Fibroblast of villous mesenchyme (primary cell): ENCODE results near the gene SOD3. TPM values are rescaled to one million over a fixed set of nuclear protein-coding genes. Genes with fewer than 3 reads are reported as not detected.
A peak's percentile ranks its signal among the peaks of the same experiment; 100 is the strongest.

Experiments used
- DNase-seq: peaks from one replicate; pipeline ENCODE4 v3.0.0-alpha.2; 2010; ENCODE audit warnings: low read depth
- H3K4me3 ChIP-seq: 2 replicates; pipeline ENCODE4 v1.5.1; 2011; ENCODE audit warnings: low read depth, mild to moderate bottlenecking, low read length
- total RNA-seq: library from RNA; depleted of rRNA; stranded (reverse); fragments of >200 nt; gene quantifications from 2 replicates; pipeline ENCODE4 v1.2.3, GENCODE V29; 2012
- TF ChIP-seq, protein P1 (sequence below): IDR thresholded peaks from 2 replicates; pipeline ENCODE4 v1.5.1; 2012; ENCODE audit warnings: low read depth, mild to moderate bottlenecking, low read length; ENCODE audit not compliant: insufficient read depth

The SOD3 gene
- total RNA-seq, 1 donor, result 14.2 TPM

DNA sequence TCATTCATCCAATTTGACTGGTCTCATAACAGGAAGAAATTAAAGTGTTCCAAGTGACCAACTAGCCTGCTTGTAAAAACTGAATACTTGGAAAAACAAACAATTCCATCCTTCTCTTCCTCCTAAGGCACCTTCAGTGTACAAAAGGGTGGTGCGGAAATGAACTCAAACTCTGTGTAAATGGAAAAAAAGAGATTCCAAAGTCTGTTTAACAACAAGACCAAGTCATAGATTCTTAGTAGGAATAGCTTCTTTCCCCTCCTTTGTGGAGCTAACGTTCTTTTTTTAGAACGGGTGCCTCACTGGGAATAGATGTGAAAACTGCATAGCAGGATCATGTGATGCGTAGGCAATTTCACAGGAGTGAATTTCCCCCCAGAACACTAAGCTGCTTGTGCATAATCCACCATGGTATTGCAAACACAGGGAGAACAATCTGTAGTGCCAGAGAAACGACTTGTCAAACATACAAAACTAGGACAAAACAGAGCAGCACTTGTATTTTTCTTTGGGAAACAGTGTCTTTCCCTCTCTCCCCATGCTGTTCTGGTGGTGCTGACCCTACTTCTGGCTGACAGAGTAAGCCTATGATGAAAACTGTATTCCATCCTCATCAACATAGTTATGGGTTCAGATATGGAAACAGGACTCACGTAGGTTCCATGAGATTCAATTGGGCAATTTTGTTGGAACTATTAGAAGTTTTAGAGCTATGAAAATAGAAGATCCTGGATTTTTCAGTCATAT is 13.2 kb upstream of the SOD3 start:
- no peak overlapping the region for H3K4me3 ChIP-seq
- TF ChIP-seq, protein P1, sequence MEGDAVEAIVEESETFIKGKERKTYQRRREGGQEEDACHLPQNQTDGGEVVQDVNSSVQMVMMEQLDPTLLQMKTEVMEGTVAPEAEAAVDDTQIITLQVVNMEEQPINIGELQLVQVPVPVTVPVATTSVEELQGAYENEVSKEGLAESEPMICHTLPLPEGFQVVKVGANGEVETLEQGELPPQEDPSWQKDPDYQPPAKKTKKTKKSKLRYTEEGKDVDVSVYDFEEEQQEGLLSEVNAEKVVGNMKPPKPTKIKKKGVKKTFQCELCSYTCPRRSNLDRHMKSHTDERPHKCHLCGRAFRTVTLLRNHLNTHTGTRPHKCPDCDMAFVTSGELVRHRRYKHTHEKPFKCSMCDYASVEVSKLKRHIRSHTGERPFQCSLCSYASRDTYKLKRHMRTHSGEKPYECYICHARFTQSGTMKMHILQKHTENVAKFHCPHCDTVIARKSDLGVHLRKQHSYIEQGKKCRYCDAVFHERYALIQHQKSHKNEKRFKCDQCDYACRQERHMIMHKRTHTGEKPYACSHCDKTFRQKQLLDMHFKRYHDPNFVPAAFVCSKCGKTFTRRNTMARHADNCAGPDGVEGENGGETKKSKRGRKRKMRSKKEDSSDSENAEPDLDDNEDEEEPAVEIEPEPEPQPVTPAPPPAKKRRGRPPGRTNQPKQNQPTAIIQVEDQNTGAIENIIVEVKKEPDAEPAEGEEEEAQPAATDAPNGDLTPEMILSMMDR, result no peak
- DNase-seq, result no peak

DNA sequence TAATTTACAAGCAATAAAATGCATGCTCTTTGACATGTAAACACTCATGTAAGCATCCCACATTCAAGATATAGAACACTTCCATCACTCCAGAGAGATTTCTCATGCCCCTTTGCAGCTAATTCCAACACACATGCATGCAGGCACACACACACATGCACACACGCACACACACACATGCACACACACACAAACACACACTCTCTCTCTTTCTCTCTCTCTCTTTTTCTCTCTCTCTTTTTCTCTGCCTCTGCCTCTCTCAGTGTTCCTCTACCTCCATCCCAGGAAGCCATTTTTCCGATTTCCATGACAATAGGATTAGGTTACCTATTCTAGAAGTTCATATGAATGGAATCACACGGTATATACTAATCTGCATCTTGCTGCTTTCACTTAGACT is 11.9 kb upstream of the SOD3 start:
- H3K4me3 ChIP-seq, result no peak overlapping the region
- DNase-seq, result no peak
- TF ChIP-seq, protein P1, result no peak

DNA sequence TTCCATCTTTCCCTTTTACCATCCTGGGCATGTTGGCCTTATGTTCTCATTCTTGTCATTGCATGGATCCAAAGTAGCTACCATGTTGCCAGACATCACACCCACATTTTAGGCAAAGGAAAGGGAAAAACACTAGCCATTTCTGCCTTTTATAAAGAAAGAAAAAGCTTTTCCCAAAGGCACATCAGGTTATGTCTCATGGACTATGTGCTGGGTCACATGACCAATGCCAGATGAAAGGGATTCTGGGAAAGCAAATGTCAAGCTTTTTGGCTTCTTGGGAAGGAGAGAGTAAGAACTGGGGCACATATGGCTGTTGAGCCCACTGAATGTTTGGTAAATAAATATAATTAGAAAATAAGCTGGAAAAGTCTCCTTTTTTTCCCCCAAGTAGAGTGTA is 4.3 kb upstream of the SOD3 start:
- H3K4me3 ChIP-seq, result no peak overlapping the region
- TF ChIP-seq, protein P1, result no peak
- no peak for DNase-seq

DNA sequence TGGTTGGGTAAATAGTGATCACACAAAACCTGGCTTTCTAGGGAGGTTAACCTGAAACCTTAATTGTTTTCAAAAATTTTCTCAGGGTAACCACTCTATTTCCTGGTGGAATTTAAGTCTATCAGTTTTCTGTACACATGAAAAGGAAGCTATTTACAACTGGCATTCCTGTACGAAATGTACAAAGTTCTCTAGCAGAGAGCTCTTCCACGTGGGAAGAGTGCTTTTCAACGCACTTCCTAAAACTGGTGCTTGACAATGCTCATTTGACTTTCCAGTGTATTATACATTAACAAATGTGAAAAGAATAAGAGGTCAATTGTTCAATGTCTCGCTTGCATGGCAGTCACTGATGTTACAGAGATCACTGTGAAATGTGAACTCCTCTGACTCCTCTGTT is 2.8 kb upstream of the SOD3 start:
- TF ChIP-seq, protein P1, result no peak
- DNase-seq, result no peak
- no peak overlapping the region for H3K4me3 ChIP-seq

DNA sequence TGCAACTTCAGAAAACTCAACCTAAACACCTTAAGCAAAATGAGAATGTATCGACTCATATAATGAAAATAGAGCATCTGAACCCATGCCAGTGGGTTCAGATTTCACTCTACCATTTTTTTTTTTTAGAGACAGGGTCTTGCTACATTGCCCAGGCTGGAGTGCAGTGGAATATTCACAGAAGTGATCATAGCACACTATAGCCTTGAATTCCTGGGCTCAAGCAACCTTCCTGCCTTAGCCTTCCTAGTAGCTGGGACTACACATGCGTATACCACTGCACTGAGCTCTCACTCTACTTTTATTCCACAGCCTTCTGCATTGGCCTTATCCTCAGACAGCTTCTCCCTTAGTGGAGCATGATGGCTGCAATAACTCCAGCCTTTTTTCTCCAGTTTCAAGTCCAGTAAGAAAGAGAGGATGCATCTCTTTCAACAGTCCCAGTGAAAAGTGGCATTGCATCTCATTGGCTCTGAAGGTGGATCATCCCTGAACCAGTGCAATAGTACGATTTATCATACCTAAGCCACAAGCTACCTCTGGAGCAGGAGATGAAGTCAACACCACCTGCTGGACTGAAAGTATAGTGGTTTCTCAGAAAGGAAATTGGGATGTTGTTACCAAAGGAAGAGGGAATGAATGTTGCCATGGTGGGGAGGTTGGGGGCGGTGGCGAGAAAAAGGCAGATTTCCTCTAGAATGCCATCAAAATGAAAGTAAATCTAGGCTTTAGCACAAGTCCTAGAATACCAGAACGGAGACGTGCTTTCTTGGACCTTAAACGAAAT is 2.0 kb upstream of the SOD3 start:
- no peak overlapping the region for H3K4me3 ChIP-seq
- no peak for DNase-seq
- TF ChIP-seq, protein P1, result peak; percentile 52

DNA sequence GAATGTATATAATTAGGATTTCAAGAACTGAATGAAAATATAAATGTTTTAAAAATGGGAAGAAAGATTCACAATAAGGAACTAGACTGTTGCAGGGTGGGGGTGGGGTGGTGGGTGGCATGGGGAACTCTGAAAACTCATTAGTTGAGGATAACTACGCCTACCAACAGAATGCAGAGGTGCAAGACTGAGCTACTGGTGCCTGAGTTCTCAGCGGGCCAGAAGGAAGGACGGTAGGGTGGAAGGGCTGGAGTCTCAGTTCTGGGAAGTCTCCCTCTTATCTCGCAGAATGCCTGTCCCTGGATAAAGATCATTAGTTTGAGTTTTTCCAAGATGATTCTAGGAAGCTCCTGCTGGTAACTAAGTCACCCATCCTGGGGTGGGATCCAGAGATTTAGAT is 1.3 kb upstream of the SOD3 start:
- no peak overlapping the region for H3K4me3 ChIP-seq
- TF ChIP-seq, protein P1, result no peak
- no peak for DNase-seq
